Measurements from ENCODE around the gene TMA7.
A peak's percentile ranks its signal among the peaks of the same experiment; 100 is the strongest.

The TMA7 gene

GRCh38 chr3:48426401-48426909 is 13.6 kb upstream of the TMA7 start:
- peak; percentile 20 for DNase-seq (ENCODE audit: low spot score)
- TF ChIP-seq CTCF (IDR thresholded peaks at IDR 0.05; ENCODE audit: extremely low read depth, missing control alignments), result no peak

- no peak for TF ChIP-seq CTCF (IDR thresholded peaks at IDR 0.05; ENCODE audit: extremely low read depth, missing control alignments)
- DNase-seq (ENCODE audit: low spot score), result peak; percentile 41
Measured at GRCh38 chr3:48426944-48427629, 13.0 kb upstream of the TMA7 start.

- no peak for DNase-seq (ENCODE audit: low spot score)
- TF ChIP-seq CTCF (IDR thresholded peaks at IDR 0.05; ENCODE audit: extremely low read depth, missing control alignments), result no peak
Measured at GRCh38 chr3:48427630-48427962, 12.5 kb upstream of the TMA7 start.

- no peak for DNase-seq (ENCODE audit: low spot score)
- TF ChIP-seq CTCF (IDR thresholded peaks at IDR 0.05; ENCODE audit: extremely low read depth, missing control alignments), result no peak
Measured at GRCh38 chr3:48428088-48428571, 11.9 kb upstream of the TMA7 start.

- no peak for DNase-seq (ENCODE audit: low spot score)
- no peak for TF ChIP-seq CTCF (IDR thresholded peaks at IDR 0.05; ENCODE audit: extremely low read depth, missing control alignments)
Measured at GRCh38 chr3:48428572-48429316, 11.3 kb upstream of the TMA7 start.

- peak; percentile 90 for DNase-seq (ENCODE audit: low spot score)
- no peak for TF ChIP-seq CTCF (IDR thresholded peaks at IDR 0.05; ENCODE audit: extremely low read depth, missing control alignments)
Measured at GRCh38 chr3:48429317-48429959, 10.6 kb upstream of the TMA7 start.

All from GM20000 (cell line).